Stimulated activated CD4-positive, alpha-beta T cell treated with anti-CD3 and anti-CD28 coated beads, Interleukin-2, amount 100 ng/mL, for 24 hours (primary cell): Measurements from ENCODE around the gene ADH6.
"Not testable (repeated sequence)": the region's sequence is repeated elsewhere in the genome, so short reads cannot be mapped to it uniquely, and the experiment has no call there.

ENCODE experiments used
- DNase-seq, 2 donors: peaks; one replicate each; pipeline ENCODE4 v3.0.0-alpha.2; 2020

ADH6 gene

DNA sequence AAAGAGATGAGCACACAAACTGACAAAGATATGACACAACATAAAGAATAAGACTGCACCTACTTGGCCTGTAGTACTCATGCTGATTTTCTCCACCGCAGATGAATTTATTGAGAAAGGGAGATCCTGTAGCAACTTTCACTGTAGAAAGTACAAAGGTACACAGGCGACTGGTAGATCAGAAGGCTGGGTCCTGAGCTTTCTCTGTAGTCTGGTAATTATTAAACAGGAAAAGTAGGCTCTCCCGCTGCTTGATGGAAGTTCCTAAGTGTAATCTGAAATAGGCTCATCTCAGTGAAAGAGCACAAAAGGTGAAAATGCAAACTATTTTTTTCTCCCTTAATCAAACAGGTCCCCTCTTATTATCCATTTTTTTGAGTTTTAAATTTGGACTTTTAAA is at the start of gene ADH6:
Gene ADH6, minus strand, starts transcription at position 175 of the 400 bp plus-strand sequence. Its CDS starts 94 bp downstream, at position 81.
- no peak for DNase-seq

DNA sequence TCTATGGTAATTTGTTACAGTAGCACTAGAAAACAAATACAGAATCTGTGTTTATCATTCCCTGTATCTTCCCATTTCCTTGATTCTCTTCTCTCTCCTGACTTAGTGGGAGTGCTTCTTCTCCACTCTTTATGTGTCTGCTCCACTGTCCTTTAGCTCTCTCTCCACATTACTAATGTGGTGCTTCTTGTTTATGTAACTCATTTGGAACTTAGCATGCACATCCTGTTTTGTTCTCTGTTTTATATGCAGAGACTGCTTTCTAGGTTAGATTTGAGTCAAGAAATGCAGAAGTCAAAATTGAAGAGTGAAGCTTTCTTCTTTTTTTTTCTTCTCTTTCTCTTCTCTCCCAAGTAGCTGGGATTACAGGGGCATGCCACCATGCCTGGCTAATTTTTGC is 45.9 kb upstream of the ADH6 start:
- DNase-seq = no peak

DNA sequence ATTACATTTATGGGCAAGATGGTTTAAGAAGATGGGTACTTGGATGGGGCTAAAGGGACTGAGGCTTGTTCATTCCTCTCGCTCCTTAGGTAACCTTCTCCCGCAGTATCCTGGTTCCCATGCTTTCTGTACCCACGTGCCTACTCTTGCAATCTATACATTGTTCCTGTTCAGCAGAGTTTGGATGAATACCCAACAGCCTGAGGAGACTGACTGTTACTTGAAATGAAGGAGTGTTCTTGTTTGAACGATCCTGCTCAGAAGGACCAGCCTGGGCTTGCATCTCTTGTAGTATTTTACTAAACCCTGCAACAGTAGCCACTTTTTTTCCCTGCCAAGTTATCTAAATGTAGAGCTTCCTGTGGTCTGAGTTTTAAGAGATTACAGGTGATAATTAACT is 33.7 kb upstream of the ADH6 start:
- no peak for DNase-seq

DNA sequence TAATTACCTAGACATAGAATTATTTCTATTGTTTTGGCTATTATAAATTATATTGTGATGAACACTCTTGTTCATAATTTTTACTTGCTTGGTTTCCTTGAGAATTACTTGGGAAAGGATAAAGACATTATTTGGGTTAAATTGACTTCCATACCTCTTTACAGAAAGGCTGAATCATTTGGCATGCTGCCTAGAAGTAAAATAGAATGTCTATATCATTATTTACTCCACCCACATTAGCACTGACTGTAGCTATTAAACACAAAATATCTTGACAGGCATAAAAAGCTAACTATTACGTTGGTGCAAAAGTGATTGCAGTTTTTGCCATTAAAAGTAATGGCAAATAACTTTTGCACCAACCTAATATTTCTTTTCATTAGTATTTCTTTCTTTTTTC is 29.7 kb upstream of the ADH6 start:
- no peak for DNase-seq

DNA sequence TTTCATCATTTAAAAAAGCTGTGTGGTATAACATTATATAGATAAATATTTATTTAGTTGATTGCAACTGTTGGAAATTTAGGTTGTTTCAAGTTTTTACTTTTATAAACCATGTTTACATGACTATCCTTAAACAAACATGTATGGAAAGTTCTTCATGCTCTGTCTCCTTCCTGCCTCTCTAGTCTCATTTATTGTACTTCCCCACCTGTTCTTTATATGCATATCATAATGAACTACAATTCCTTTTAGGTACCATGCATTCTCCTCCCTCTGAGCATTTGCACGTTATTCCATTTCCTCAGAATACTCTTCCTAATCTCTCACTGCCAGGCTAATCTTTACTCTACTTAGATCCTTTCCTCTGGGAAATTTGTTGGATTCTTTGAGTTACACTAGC is 16.9 kb upstream of the ADH6 start:
- no peak for DNase-seq

DNA sequence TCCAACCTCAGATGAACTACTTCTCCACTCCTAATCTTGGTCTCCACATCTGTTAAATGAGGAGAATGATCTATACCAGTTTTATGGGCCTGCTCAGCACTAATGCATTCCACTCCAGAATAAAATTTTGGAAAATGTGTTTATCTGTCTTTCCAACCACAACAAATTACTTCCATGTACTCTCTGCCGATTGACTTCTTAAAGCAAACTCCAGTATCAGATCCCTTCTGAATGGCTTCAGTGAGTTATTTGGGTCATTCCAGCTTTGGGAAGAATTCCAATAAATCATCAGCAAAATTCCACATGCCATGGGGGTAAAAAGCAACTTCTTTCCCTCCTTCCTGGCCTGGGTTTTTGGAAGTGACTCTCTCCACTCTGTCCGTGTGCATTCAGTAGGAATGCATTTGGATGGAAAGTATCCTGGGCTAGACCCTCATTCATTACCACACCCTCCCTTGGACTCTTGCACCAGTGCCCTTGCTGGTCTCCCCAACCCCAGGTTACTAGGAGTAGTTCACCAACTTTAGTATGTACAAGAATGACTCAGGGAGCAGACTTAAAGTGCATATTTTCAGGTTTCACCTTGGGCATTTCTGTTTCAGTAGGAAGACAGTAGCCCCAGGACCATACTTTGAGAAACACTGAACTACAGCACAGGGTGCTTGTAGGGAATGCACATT is 15.4 kb upstream of the ADH6 start:
- DNase-seq = no peak

DNA sequence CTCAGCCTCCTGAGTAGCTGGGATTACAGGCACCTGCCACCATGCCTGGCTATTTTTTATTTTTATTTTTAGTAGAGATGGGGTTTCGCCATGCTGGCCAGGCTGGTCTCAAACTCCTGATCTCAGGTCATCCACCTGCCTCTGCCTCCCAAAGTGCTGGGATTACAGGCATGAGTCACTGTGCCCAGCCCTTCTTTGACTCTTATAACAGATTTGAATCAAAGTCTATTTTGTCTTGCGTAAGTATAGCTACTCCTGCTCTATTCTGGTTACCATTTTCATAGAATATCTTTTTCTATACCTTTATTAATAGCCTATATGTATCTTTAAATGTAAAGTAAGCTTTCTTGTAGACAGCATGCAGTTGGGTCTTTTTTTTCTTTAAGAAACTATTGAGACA is 14.4 kb upstream of the ADH6 start:
- not testable (repeated sequence) for DNase-seq

GRCh38 chr4:99228706-99229105 is 9.7 kb upstream of the ADH6 start:
- DNase-seq = not testable (repeated sequence)

DNA sequence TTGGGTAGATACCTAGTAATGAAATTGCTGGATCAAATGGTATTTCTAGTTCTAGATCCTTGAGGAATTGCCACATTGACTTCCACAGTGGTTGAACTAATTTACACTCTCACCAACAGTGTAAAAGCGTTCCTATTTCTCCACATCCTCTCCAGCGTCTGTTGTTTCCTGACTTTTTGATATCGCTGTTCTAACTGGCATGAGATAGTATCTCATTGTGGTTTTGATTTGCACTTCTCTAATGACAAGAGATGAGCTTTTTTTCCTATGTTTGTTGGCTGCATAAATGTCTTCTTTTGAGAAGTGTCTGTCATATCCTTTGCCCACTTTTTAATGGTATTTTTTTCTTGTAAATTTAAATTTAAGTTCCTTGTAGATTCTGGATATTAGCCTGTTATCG is 8.6 kb upstream of the ADH6 start:
- DNase-seq = not testable (repeated sequence)

DNA sequence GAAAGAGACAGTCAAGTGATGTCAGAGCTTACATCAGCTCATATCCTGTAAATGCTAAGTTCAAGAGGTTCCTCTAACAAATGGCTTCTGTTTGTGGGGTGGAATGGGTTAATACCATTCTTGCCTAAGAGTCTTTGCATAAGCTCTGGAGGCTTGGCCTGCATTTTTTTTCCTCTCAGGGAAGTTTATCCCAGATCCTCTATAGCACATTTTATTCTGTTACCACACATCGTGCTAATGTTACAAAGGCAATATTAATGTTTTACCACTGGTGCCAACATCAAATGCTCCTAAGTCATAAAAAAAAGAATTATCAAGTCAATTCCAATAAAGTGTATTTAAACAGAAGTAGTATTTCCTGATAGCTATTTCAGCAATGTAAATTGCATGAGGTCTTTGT is 2.9 kb upstream of the ADH6 start:
- no peak for DNase-seq

GRCh38 chr4:99219479-99219878 is 433 bp upstream of the ADH6 start:
- no peak for DNase-seq

DNA sequence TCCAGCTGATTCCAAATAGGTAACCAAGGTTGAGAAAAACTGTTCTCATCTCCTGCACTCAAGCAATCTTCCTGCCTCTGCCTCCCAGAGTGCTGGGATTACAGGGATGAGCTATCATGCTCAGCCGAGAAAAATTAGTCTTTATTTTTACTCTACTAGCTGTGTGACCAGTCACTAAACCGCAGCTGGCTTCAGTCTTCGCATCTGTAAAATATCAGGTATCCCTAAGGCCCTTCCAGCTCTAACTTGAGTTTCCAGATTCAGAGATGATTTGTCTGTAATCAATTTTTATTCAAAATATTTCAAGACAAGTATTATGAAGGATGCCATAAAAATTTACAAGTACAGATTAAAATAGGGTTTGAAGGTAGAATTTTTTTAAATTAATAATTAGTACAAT is 3.5 kb downstream of the ADH6 start:
- DNase-seq = no peak

DNA sequence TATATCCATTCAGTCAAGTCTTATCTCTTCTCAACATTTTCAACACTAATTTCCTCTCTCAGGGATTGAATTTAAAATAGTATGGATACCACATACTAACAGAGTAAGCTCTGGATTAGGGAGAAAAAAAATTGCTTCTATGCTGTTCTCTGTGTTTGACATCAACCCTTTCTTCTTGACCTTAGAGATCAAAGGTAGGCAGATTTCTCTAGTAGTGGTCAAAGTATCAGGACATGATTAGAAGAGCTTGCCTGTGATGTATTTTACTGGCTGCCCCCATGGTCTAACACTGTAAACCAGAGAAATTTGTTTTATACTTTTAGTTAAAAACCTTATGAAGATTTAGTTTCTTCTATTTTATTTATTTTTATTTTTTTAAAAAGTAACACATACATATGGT is 8.3 kb downstream of the ADH6 start:
- no peak for DNase-seq

DNA sequence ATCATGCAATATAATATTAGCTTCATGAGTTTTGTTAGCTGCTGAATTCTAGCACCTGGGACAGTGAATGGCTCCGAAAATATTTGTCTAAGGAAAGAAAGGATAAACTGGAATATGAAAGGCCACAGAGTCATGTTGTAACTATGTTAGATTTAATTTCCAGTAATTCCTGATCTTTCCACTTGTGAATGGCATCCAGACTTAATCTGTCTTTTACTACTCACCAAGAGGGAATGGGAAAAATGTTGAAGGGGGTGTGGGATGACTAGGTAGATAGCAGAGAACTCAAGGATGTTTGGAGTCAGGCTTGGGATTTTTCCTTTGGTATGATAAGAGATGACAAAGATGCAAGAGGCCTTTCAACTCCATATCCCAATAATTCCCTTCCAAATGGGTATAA is 9.4 kb downstream of the ADH6 start:
- no peak for DNase-seq

DNA sequence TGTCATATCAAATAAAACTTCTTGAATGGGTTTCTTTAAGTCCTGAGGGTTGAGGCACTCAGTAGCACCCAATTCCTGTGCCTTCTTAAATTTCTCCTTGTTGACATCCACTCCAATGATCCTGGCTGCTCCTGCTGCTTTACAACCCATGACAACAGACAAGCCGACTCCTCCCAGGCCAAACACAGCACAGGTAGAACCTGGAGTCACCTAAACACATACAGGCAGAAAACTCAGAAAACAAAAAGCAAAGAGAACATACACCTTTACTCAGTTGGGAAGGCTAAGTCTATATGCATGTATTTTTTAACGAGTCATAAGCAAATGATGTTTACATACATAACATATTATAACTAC is 10.3 kb downstream of the ADH6 start:
- DNase-seq = no peak

GRCh38 chr4:99207911-99208718 is 10.9 kb downstream of the ADH6 start:
- DNase-seq = no peak

- no peak for DNase-seq
Measured at GRCh38 chr4:99207069-99207743, 11.8 kb downstream of the ADH6 start.

DNA sequence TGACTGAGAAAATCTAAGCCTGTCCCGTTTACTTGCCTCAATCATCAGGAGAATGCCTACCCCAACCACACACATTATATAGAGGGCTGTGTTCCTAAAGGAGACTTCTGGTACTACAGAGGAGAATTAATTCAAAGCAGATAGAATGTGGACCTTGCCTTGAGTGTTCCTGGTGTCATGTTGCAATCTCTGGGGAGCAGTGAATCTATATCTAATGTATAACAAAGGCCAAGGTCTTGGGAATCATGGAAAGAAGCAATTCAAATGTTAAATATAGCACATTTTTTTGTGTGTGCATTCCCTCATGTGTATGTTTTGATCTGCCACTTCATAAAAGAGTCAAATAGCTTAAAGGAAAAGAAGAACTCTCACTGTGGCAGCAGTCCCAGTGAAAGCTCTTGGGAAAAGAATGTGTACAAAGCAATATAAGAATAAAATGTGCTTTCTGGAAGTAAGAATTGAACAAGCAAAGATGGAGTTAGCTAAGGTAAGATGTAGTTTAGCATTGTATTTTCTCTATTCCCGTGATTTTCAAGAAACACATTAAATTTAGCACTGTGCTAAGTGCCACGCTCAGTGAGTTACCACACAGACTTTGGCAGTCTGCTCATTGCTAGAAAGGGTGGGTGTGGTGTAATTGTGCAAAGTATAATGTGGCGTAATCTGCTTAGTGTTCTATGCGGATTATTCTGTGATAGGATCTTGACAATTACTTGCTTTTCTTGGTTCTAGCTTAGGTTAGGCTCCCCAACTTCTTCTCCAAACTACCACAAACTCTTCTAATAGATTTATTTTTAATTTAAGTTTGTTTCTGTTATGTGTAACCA is 13.7 kb downstream of the ADH6 start:
- DNase-seq = no peak

DNA sequence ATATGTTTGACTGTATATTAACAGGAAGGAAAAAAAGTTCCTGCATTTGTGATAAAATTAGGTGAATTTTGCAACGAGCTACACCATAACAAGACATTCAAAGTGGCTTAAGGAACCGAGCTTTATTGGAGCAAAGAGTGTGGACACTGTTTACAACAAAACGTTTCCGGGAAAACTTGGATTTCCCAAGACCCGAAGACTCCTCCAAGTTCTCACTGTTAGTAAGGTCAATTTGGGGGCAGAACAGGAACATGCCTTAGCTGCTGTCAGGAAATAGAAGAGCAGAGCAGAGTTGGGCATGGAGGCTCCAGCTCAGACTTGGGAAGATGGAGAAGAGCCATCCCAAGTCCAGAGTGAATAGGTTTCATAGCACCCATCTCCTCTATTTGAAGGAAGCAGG is 16.5 kb downstream of the ADH6 start:
- no peak for DNase-seq

- no peak for DNase-seq
Measured at GRCh38 chr4:99202094-99202493, 17.0 kb downstream of the ADH6 start.

DNA sequence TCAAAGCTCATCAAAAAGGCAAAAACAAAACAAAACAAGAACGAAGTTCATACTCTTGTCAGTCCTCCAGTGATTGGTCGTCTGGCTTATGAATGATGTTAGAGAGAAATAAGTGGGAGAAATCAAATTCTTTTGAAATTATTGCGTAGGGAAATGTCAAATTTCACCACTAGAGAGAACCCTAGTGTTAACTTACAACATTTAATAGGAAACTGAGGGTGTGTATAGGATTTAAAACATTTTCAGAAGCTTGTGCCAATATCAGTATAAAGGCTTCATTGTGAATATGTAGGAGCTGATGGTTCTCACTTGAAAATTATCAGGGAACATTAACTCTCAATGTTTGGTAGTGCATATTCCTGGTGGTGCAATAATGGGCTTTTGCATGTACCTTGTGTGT is 17.4 kb downstream of the ADH6 start:
- no peak for DNase-seq

DNA sequence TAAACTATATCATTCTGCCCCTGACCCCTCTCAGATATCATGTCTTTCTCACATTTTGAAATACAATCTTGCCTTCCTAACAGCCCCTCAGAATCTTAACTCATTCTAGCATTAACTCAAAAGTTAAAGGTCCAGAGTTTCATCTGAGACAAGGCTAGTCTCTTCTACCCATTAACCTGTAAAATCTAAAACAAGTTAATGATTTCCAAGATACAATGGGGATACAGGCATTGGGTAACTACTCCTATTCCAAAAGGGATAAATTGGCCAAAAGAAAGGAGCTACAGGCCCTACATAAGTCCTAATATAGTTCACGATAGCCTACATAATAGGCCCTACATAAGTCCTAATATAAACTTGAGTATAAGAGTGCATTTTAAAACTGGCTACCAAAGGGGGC is 18.9 kb downstream of the ADH6 start:
- DNase-seq = no peak

- DNase-seq = no peak
Measured at GRCh38 chr4:99190336-99190735, 28.7 kb downstream of the ADH6 start.
